H9 (cell line): ENCODE data around the gene RNF183. TPM values are rescaled to one million over a fixed set of nuclear protein-coding genes. Genes with fewer than 3 reads are reported as not detected.

Experiments used
- DNase-seq: peaks from one replicate; pipeline ENCODE4 v3.0.0-alpha.2; 2017
- H2AFZ ChIP-seq: one replicate; pipeline ENCODE4 v1.6.1; 2013; ENCODE audit warnings: mild to moderate bottlenecking, low read length, control low read depth, moderate library complexity
- H2AK5ac ChIP-seq: 2 replicates; pipeline ENCODE4 v1.6.1; 2013; ENCODE audit warnings: low read length, control low read depth, mixed read lengths; ENCODE audit not compliant: insufficient read length
- H2BK120ac ChIP-seq: one replicate; pipeline ENCODE4 v1.6.1; 2013; ENCODE audit warnings: low read depth, mild to moderate bottlenecking, low read length, control low read depth, inconsistent platforms; ENCODE audit not compliant: poor library complexity, severe bottlenecking
- H2BK12ac ChIP-seq: 2 replicates; pipeline ENCODE4 v1.6.1; 2013; ENCODE audit warnings: low read length, control low read depth, mixed read lengths, low read depth; ENCODE audit not compliant: insufficient read length
- H2BK15ac ChIP-seq: 2 replicates; pipeline ENCODE4 v1.6.1; 2013; ENCODE audit warnings: low read depth, low read length, control low read depth
- H2BK20ac ChIP-seq: one replicate; pipeline ENCODE4 v1.6.1; 2013; ENCODE audit warnings: low read depth, mild to moderate bottlenecking, low read length, control low read depth, inconsistent platforms; ENCODE audit not compliant: poor library complexity, severe bottlenecking
- H2BK5ac ChIP-seq: 2 replicates; pipeline ENCODE4 v1.6.1; 2013; ENCODE audit warnings: low read length, control low read depth, mixed read lengths; ENCODE audit not compliant: insufficient read length
- H3K14ac ChIP-seq: 2 replicates; pipeline ENCODE4 v1.6.1; 2013; ENCODE audit warnings: low read length, control low read depth; ENCODE audit not compliant: insufficient read depth
- H3K18ac ChIP-seq: 2 replicates; pipeline ENCODE4 v1.6.1; 2013; ENCODE audit warnings: low read depth, mild to moderate bottlenecking, mixed read lengths, low read length, control low read depth; ENCODE audit not compliant: insufficient read length
- H3K23ac ChIP-seq: 2 replicates; pipeline ENCODE4 v1.6.1; 2013; ENCODE audit warnings: low read length, control low read depth, mixed read lengths, low read depth; ENCODE audit not compliant: insufficient read length
- H3K23me2 ChIP-seq: 2 replicates; pipeline ENCODE4 v1.6.1; 2013; ENCODE audit warnings: low read depth, mild to moderate bottlenecking, mixed read lengths, low read length, control low read depth; ENCODE audit not compliant: insufficient read length, poor library complexity, severe bottlenecking
- H3K27ac ChIP-seq: 2 replicates; pipeline ENCODE4 v1.5.1; 2013; ENCODE audit warnings: low read length, control low read depth, mixed read lengths, low read depth; ENCODE audit not compliant: insufficient read length
- H3K27me3 ChIP-seq: 2 replicates; pipeline ENCODE4 v1.6.1; 2013; ENCODE audit warnings: low read length, control low read depth, inconsistent platforms; ENCODE audit not compliant: insufficient read depth
- H3K4ac ChIP-seq: 2 replicates; pipeline ENCODE4 v1.6.1; 2013; ENCODE audit warnings: low read depth, mild to moderate bottlenecking, control low read depth, inconsistent platforms, low read length, moderate library complexity
- H3K4me1 ChIP-seq: 2 replicates; pipeline ENCODE4 v1.6.1; 2013; ENCODE audit warnings: low read length, control low read depth, inconsistent platforms; ENCODE audit not compliant: insufficient read depth
- H3K4me2 ChIP-seq: 2 replicates; pipeline ENCODE4 v1.6.1; 2013; ENCODE audit warnings: low read length, control low read depth, mixed read lengths; ENCODE audit not compliant: insufficient read length, insufficient read depth
- H3K56ac ChIP-seq: 2 replicates; pipeline ENCODE4 v1.6.1; 2013; ENCODE audit warnings: low read depth, mild to moderate bottlenecking, mixed read lengths, low read length, control low read depth; ENCODE audit not compliant: insufficient read length
- H3K79me1 ChIP-seq: 2 replicates; pipeline ENCODE4 v1.6.1; 2013; ENCODE audit warnings: low read depth, mild to moderate bottlenecking, moderate library complexity, low read length, control low read depth, inconsistent platforms; ENCODE audit not compliant: insufficient read depth, poor library complexity, severe bottlenecking
- H3K79me2 ChIP-seq: 2 replicates; pipeline ENCODE4 v1.6.1; 2013; ENCODE audit warnings: low read length, control low read depth, inconsistent platforms; ENCODE audit not compliant: insufficient read depth
- H3K9ac ChIP-seq: 2 replicates; pipeline ENCODE4 v1.6.1; 2013; ENCODE audit warnings: low read length, control low read depth, mixed read lengths; ENCODE audit not compliant: insufficient read length; ENCODE audit errors: extremely low read depth
- H3K9me3 ChIP-seq: one replicate; pipeline ENCODE4 v1.6.1; 2013; ENCODE audit warnings: low read depth, low read length, inconsistent platforms; ENCODE audit not compliant: control insufficient read depth
- H3T11ph ChIP-seq: one replicate; pipeline ENCODE4 v1.6.1; 2013; ENCODE audit warnings: mild to moderate bottlenecking, low read length, control low read depth, inconsistent platforms
- H4K20me1 ChIP-seq: one replicate; pipeline ENCODE4 v1.6.1; 2013; ENCODE audit not compliant: control insufficient read depth, insufficient read length, insufficient read depth
- H4K5ac ChIP-seq: 2 replicates; pipeline ENCODE4 v1.6.1; 2013; ENCODE audit warnings: low read depth, mild to moderate bottlenecking, mixed read lengths, low read length, control low read depth; ENCODE audit not compliant: insufficient read length
- H4K8ac ChIP-seq: replicated peaks from 2 replicates; pipeline ENCODE4 v1.6.1; 2013; ENCODE audit warnings: low read length, control low read depth, mixed read lengths, low read depth; ENCODE audit not compliant: insufficient read length
- H4K91ac ChIP-seq: 2 replicates; pipeline ENCODE4 v1.6.1; 2013; ENCODE audit warnings: low read depth, mild to moderate bottlenecking, moderate library complexity, mixed read lengths, low read length, control low read depth; ENCODE audit not compliant: insufficient read length
- H3K27ac Mint-ChIP-seq, 3 experiments: 2 replicates in 2 of 3; 3 replicates in 1 of 3; pipeline ENCODE4 v1.8.0; 2020 to 2021; ENCODE audit warnings: mixed read lengths in 3 of 3, mild to moderate bottlenecking in 1 of 3, moderate library complexity in 1 of 3
- H3K27me3 Mint-ChIP-seq: 2 replicates; pipeline ENCODE4 v1.8.0; 2021; ENCODE audit warnings: low read depth, mild to moderate bottlenecking, moderate library complexity, mixed read lengths
- H3K36me3 Mint-ChIP-seq, 3 experiments: 2 replicates in 2 of 3; 3 replicates in 1 of 3; pipeline ENCODE4 v1.8.0; 2020 to 2021; ENCODE audit warnings: low read depth in 3 of 3, mixed read lengths in 3 of 3; ENCODE audit not compliant: insufficient read depth in 1 of 3
- H3K4me1 Mint-ChIP-seq, 2 experiments: 2 replicates each; pipeline ENCODE4 v1.8.0; 2020; ENCODE audit warnings: mixed read lengths in 2 of 2
- H3K4me3 Mint-ChIP-seq, 2 experiments: 2 replicates in 1 of 2; 3 replicates in 1 of 2; pipeline ENCODE4 v1.8.0; 2020 to 2021; ENCODE audit warnings: mild to moderate bottlenecking in 2 of 2, mixed read lengths in 2 of 2, moderate library complexity in 1 of 2
- H3K9me3 Mint-ChIP-seq, 2 experiments: 2 replicates in 1 of 2; 3 replicates in 1 of 2; pipeline ENCODE4 v1.8.0; 2020; ENCODE audit warnings: mild to moderate bottlenecking in 2 of 2, mixed read lengths in 2 of 2, moderate library complexity in 1 of 2
- WGBS: extraction: QIAGEN DNeasy Blood & Tissue Kit; methylation state at CpG from one replicate; pipeline ENCODE4 v1.1.7; 2013; ENCODE audit warnings: missing lambda C conversion rate, low lambda C conversion rate, mixed read lengths; ENCODE audit not compliant: insufficient read length; ENCODE audit errors: extremely low coverage; 5-methylcytosine and 5-hydroxymethylcytosine counted together
- total RNA-seq: library from RNA; stranded (reverse); gene quantifications from 2 replicates; pipeline ENCODE4 v1.2.1, GENCODE V29; 2021
- TF ChIP-seq, protein P1 (sequence below): fragments of 200-600 bp; sonication (generic); conservative IDR thresholded peaks from 3 replicates; pipeline ENCODE4 v1.8.0; 2021; ENCODE audit warnings: antibody characterized with exemption, mild to moderate bottlenecking

Gene RNF183
- total RNA-seq, 1 experiment from 2014 or later = 0.33 TPM

GRCh38 chr9:113274474-113275156 lies 28.6 kb downstream of the RNF183 start:
- Histone ChIP-seq H3K9me3 (no peaks in the 10 kb centered on the region), H4K91ac (no peak overlapping the region), H3K9ac (peak overlapping the region; percentile 64), H2BK12ac (no peak overlapping the region), H3K23me2 (peaks cover 8% of the 10 kb centered on the region), H2BK5ac (no peak overlapping the region), H3K23ac (no peak overlapping the region), H2AK5ac (no peak overlapping the region), H3K4ac (no peak overlapping the region), H2BK20ac (no peak overlapping the region), H2BK120ac (no peak overlapping the region), H4K8ac (no peak overlapping the region), H4K20me1 (no peaks in the 10 kb centered on the region), H3K79me1 (no peaks in the 10 kb centered on the region), H3K27ac (no peak overlapping the region), H2AFZ (no peak overlapping the region), H3K79me2 (peaks cover 1% of the 10 kb centered on the region; the same call in 1 of the 2 replicates), H3K14ac (no peak overlapping the region), H4K5ac (no peak overlapping the region), H2BK15ac (no peak overlapping the region), H3T11ph (no peak overlapping the region), H3K27me3 (no peaks in the 10 kb centered on the region), H3K18ac (no peak overlapping the region), H3K4me2 (peak overlapping the region; percentile 88), H3K4me1 (no peaks in the 10 kb centered on the region; the same call in 1 of the 2 replicates), H3K56ac (no peak overlapping the region)
- Mint-ChIP-seq H3K4me3 (no peak overlapping the region), H3K27ac (no peak overlapping the region; a peak in 1 of 7 replicates), H3K4me1 (peaks cover 7 to 9% of the 10 kb centered on the region in 2 experiments), H3K36me3 (peaks cover 19 to 55% (median 53%) of the 10 kb centered on the region in 3 experiments; a peak in 6 of 7 replicates), H3K9me3 (no peaks in the 10 kb centered on the region), H3K27me3 (no peaks in the 10 kb centered on the region)
- TF ChIP-seq, protein P1, sequence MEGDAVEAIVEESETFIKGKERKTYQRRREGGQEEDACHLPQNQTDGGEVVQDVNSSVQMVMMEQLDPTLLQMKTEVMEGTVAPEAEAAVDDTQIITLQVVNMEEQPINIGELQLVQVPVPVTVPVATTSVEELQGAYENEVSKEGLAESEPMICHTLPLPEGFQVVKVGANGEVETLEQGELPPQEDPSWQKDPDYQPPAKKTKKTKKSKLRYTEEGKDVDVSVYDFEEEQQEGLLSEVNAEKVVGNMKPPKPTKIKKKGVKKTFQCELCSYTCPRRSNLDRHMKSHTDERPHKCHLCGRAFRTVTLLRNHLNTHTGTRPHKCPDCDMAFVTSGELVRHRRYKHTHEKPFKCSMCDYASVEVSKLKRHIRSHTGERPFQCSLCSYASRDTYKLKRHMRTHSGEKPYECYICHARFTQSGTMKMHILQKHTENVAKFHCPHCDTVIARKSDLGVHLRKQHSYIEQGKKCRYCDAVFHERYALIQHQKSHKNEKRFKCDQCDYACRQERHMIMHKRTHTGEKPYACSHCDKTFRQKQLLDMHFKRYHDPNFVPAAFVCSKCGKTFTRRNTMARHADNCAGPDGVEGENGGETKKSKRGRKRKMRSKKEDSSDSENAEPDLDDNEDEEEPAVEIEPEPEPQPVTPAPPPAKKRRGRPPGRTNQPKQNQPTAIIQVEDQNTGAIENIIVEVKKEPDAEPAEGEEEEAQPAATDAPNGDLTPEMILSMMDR = peak; percentile 81
- no CpG with 5 or more reads among the region's 15 CpGs for WGBS
- no peak for DNase-seq
